GM19372 (cell line): ENCODE results near the gene POLR3G.

ENCODE experiments used
- ATAC-seq: cut with Tn5 transposase; IDR thresholded peaks from one replicate; pipeline ENCODE4 v1.9.1; 2021; ENCODE audit warnings: mild to moderate bottlenecking, low read depth, moderate library complexity; ENCODE audit not compliant: unreplicated experiment

The POLR3G gene

DNA sequence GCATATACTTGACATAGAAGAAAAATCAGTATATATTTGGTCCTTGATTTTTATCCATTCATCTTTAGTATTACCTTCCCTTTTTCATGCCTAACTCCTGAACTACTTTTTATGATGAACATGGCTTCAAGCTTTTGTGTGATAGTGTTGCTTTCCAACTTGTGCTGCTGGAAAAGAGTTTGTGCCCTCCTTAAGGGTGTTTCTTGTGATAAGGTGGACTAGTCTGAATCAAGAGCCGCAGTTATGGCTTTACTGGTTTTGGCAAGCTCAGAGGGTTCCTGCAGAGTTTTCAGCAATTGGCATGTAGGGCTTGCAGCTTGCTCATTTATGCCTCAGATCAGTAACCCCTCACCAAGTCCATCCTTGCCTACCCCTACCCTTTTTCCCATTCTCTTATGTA, 20.5 kb downstream of the POLR3G start:
- ATAC-seq: no peak

DNA sequence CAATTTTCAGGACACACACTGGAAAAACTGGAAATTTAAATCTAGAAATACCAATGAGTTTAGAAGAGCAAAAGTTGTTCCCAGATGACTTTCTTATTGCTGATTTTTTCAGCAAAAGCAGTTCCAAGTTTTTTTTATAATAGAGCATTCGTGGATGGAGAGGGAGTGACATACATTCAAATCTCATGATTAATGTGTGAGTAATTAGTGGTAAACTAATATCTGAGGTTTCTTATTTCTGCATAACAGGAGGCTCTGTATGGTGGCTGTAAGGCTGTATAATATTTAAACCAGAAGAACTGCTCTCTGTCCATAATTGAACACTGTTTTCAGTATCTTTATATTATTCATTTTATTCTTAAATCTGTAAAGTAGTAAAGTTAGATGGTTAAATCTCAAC, 28.9 kb downstream of the POLR3G start:
- no peak for ATAC-seq

DNA sequence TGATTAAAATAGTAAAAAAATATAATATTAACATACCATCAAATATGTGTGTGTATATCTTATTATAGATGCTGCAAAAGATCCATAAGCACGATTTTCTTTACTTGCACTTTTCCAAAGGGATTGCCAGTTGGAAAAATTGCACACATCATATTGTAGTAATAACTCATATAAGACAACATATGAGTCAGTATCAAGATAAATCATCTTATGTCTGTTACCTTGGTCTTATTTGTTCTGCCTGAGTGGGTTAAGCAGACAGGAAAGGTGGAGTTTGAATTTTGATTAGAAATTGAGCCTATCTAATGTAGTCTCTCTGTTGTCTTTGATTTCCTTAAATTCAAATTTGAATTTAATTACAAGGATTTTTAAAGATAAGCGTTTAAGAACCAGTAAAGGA, 30.1 kb downstream of the POLR3G start:
- ATAC-seq: no peak

DNA sequence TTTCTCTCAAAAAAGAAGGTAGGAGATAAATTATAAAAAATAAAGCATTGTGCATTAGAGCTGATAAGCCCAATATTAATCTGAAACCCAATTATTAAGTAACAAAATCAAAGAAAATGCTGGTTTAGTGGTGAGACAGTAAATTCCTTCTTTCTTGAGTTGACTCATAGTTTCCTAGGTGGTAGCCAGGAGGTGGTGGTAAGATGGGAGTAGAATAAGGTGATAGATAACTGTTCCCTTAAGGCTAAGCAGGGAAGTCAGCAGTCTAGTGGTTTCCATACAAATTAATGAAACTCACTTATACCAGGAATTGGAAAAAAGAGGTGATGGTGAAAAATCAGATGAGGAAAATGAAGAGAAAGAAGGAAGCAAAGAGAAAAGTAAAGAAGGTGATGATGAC, 31.6 kb downstream of the POLR3G start:
- no peak for ATAC-seq

DNA sequence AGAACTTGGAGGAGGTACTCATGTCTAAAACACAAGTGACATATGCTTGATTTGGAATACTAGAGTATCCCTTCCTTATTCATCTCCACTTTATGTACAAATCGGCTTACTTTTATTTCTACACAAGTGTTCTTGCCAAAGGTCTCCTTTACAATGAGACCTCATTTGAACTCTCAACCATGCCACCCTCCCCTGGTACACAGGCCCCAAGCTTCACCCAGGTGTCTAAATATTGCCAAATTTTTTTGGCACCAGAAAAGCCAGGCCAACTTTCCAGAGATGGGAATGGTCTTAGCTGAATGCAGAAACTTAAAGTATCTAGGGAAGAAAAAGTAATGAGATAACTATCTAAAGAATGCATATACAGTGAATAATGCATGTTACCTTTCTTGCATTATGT, 35.8 kb downstream of the POLR3G start:
- no peak for ATAC-seq

DNA sequence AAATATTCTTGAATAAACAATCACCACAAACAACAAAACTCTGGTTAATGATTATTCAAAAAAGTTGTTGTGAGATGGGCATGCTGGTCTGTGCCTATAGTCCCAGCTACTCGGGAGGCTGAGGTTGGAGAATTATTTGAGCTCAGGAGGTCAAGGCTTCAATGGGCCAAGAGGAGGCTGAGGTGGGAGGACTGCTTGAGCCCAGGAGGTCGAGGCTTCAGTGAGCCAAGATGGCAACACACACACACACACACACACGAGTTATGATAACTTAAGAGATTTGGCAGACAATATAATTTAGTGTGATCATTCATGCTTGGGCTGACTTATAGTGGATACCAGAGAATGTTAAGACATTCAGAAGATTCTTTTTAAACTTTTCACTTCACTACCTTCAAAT, 39.9 kb downstream of the POLR3G start:
- ATAC-seq: no peak

DNA sequence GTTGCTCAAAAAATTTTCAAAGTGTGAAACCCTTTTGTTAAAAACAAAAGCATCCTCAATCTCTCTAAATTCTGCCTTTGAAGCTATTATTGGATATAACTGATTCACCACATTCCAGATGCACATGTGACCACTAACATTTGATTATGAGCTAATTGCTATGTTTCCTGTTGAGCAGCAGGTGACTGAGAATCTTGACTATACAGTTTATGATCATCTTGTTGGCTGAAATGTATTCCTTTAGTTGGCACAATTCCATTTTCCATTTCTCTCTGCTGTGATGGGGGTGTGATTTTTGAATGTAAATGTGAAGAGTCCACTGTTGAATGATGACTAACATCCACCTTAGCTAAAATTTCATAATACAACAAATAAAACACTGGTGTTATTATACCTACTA, 44.0 kb downstream of the POLR3G start:
- ATAC-seq: no peak

DNA sequence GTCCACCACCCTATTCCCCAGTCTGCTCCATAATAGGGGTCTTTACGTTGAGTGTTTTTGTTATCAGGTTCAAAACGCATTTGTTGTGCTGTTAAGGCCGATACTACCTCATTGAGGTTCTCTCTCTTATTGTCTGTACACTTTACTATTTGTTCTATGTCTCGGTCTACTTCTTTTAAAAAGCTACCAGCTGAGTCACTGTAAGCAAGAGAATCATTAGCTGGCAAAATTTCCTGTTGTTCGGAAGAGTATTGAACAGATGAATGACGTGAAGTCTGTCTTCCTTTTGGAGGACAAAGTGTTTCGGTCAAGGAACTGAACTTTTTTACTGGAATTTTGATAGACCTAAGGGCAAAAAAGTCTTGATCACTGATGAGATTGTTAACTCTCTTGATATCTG, 44.4 kb downstream of the POLR3G start:
- no peak for ATAC-seq

DNA sequence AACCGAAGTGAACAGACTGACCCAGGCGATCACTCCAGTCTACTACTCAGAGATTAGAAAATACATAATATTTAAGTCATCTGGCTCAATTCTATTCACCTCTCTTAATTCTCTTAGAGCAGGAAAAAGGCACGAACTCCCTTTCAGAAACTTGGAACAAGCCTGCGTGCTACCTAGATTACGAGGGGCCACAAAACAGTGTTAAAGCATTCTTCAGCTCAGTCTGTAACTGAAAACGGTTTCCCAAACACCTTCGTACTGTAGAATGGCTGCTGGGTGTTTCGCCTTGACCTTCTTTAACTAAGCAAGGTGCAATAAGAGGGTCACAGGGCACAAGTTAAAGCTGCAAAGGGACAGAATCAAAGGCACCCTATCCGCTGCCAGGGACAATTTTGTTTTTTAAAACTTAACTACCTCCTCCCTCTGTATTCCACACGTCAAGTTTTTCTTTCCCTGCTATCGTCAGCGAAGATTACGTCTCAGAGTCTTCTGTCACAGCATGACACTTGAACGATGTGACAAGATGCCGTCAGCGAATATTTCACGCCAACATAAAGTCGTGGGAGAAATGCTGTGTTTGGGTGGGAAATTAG, 54.0 kb downstream of the POLR3G start:
- peak; percentile 3 for ATAC-seq

DNA sequence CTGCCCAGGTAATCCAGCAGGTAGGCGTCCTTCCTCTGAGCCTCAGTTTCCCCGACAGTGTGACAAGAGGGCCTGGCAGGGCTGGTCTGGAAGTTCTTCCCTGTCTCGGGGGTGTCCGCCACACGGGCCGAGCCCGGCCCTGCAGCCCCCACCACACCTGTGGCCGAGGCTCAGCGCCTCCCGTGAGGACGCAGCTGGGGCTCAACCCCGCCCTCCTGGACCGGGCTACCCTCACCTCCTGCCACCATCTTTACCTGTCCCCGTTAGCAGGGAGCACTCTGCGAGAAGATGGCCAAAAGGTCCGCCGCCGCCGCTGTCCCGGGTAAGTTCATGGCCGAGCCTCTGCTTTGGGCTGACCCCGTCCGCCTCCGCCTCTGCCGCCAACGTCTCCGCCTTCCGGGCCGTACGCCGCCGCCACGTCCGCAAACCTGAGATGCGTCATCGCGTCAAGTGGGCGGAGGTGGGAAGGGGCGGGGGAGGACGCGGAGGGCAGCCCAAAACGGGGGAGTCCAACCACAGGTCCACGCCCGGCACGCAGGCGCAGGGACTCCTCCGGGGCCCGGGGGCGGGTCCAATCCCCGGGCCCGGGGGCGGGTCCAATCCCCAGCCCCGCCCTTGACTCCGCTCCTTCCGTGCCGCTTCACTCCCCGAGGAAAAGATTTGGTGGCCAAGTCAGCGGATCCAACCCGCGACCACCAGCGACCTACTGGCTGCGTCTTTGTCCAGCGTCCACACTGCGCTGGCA, 54.7 kb downstream of the POLR3G start, which contains the start of gene LYSMD3:
TSS of gene LYSMD3 (minus strand) at position 391 of the 745 bp plus-strand sequence. CDS start 4,295 bp downstream, outside the sequence.
- peak; percentile 82 for ATAC-seq

DNA sequence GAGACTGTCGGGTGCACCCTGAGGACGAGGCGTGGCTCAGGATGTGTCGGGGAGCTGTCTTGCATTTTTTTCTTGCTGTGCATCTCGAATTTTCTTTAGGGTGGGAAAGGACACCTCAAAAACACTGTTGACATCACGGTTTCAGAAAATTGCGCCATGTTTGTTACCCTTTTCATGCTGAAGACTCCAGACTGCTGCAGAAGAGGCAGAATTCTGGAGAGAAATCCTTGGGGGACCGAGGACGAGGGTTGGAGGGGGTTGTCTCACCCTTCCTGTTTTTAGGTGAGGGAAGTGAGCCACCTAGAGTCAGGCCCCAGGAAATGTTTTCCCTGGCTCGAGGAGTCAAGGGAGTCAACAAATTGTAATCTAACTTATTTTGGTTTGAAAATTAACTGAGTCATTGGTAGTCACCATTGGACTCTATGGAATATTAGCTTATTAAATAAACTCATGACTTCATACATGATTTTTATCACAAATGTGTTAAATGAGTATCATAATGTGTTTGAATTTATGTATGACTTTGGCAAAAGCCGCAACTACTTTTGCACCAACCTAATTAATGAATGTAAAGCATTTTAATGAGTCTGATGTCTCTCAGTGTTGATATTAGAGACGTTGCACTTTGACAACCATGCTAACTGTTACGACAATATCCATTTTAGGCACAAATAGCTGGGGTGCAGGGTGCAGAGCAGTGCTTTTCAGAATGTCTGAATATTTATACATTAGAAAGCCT, 55.4 kb downstream of the POLR3G start:
- peak; percentile 40 for ATAC-seq

DNA sequence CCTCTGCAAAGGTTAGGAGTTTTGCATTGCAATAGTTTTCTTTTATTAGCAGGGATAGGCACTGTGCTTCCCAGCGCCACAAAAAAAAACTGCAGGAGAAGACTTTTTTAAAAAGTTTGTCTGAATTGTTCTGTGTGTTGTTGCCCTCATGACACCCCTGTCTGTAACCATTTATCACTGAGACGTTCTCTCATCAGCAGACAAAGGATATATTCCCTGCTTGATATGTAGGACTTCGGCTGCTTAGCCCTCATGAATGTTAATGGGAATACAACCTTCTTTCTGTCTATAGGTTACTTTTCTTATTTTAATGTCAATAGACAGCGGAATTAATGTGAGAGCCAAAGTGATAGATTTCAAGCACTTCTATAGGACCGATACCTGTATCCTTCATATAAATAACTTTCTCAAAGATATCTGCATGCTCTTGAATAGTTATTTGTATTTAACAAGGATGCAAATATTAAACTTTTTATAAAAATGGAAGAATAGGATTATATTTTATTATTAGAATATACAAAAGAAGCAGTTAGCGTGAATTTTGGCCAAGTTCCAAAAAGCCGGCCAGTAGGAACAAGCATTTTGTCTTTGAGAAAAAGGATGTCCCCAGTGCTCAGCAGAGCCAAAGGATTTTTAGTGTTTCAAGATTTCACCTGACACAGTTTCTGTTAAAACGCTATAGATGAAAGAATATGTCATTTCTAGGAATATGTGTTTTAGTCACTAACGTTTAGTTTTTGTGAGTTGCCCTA, 56.2 kb downstream of the POLR3G start:
- ATAC-seq: no peak

DNA sequence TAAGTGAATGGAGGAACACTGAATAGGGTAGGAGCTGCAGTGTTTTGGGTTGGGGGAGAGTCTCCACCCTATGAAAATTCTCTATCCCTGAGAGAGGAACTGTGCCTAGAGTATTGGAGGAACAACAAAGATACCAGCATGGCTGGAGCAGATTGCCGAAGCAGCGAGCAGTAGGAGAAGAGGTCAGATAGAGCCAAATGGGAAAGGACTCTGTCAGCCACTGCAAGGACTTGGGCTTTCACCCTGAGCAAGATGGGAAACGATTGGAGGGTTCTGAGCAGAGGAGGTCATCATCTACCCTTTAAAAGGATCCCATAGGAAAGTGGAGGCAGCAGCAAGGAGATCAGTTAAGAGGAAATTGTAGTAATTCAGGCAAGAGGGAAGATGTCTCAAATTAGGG, 59.1 kb downstream of the POLR3G start:
- no peak for ATAC-seq

DNA sequence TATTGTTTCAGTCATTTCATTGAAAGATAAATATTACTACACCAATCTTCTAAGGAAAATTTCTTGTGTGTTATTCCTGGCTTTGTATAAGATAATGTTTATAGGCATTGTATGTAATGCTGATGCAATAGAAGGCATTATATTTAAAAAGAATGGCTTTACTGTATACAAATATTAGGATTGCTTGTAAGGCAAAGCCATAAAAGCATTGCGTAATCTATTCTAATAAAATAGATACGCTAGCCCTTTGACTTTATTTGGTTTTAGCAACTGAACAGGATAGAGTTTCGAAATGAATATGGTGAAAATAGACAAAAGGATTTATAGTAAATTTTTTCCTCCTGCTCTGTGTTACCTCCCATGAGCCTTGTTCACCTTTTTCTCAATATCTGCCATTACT, 60.3 kb downstream of the POLR3G start:
- ATAC-seq: no peak

DNA sequence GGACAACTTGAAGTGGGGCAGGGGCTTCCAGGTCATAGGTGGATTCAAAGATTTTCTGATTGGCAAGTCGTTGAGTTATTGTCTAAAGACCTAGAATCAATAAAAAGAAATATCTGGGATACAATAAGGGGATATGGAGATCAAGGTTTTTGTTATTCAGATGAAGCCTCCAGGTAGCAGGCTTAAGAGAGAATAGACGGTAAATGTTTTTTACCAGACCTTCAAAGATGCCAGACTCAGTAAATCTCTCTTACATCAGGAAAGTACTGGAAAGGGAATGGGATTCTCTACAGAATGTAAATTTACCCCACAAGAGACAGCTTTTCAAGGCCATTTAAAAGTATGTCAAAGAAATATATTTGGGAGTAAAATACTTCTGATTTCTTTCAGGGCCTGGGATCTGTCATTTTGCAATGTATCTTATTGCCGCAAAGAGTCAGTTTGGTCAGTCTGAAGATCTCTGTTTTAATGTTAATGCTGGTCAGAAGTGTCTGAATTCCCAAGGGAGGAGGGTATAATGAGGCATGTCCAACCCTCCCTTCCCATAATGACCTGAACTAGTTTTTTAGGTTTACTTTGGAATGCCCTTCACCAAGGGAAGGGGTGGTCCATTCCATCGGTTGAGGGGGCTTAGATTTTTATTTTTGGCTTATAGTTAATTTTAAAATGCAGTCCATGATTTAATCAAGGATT, 68.3 kb downstream of the POLR3G start:
- ATAC-seq: no peak

DNA sequence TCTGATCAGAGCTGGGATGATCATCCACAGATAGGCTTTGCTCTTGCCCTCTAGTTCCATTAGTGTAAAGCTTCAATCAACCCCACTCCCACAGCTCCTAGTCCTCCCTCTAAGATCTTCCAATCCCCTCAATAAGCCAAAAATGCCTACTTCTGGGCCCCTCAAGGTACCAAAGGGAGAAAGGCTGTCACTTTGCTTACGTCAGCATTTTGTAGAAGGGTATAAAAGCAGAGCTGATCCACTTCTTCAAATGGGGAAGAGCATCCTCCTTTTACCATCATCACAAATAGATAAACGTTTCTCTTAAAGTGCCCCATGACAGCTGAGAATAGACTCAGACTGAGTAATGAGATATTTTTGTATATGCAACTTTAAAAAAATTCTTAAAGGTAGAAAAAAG, 70.8 kb downstream of the POLR3G start:
- no peak for ATAC-seq

DNA sequence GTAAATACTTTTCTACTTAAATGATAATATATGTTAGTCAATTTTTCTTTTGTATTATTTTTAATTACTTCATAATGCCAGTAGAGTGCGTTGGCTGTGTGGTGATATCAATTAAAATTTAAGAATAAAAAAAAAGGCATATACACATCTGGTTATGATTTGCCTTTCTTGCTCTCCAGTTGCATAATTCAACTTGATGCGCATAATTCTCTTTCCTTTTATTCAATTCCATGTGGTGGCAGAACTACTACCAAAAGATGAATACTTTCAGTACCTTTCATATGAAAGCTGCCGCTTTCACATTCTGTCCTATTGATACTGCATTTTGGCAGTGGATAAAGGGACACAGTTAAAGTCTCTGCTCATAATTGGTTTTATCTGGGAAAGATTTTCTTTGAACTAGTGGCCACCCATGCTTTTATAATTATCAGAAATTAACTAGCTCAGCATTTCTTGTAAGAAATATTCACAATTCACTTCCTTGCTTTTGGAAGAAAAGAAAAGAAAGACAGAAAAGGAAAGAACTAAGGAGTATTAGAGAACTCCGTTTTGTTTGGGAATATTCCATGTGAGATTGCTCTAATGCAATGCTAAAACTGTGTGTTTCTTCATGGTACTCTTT, 71.7 kb downstream of the POLR3G start:
- ATAC-seq: no peak

DNA sequence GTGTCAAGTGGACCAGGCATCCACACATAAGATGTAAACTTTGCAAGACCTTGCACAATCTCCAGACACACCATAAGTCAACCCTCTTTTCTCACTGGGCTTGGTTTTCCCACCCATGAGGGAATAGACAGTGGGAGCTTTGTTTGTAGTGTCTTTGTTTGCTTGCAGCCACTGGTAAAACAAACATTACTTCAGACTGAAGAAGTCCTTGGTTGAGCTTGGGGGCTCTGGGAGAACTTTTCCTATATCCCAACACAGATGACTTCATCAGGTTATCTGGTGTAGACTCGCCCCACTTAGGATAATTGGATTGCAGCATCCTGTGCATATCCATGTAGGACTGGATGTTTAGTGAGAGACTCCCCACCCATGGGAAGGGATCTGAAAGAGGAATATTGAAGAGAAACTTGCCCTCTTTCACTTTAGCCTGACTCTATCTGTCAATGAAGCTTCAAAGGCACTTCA, 72.4 kb downstream of the POLR3G start:
- no peak for ATAC-seq

DNA sequence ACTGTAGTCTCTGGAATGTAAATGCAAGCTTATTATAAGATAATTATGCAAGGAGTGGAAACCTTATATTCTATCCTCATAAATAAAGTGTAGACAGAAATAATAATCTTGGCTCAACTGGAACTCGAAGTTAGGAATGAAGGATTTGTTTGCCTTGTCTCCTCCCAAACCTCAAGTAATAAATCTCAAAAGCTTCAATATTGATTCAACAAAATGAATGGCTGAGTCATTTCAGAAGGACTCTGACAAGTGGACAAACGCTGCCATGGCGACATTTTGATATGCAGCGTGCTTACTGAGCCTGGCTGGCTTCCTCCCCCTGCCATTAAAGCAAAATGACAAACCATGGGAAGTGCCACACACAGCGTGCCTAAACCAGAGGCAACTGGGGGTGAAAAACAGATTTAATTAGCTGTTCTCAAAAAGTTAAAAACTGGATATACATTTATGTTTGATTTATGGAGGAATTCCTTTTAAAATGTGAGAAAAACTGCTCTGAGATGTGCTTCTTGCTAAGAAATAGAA, 73.5 kb downstream of the POLR3G start:
- no peak for ATAC-seq

DNA sequence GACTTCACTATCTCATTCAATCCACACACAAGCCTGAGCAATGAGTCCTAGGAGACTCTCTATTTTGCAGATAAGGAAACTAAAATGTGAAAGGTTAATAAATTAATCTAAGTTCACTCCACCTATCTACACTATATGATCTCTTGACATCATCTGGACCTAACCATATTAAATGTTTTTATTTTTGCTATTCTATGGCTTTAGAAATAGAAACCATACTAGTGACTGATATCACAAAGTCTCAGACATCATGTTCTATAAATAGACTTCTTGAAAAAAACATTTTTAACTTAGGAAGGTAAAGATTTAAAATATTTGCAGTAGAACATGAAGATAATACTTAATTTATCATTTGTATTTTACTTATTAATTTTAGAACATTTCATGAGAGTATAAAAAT, 74.6 kb downstream of the POLR3G start:
- ATAC-seq: no peak
